HepG2 (cell line): ENCODE measurements around the gene NUP107. TPM values are rescaled to one million over a fixed set of nuclear protein-coding genes. Genes with fewer than 3 reads are reported as not detected.

Source experiments
- ATAC-seq: fragments of 200-7000 bp; cut with Tn5 transposase; 3 replicates; pipeline ENCODE4 v1.9.1; 2020; ENCODE audit warnings: mild to moderate bottlenecking, moderate library complexity
- BruUV-seq: library from RNA; stranded (reverse); fragments of 400-500 nt; replicated peaks from 2 replicates; lab custom pipeline; 2021; lab: Mats Ljungman, UMichigan
- CTCF ChIA-PET: fragments of 300-600 bp; formaldehyde crosslinking; extraction: SDS; loops from one replicate; lab custom pipeline; 2021; ENCODE audit warnings: low total read pairs, inconsistent platforms, low intra/inter-chr PET ratio; lab: Yijun Ruan, JAX
- POLR2A ChIA-PET: fragments of 350-600 bp; sonication (Branson Sonifier 250); formaldehyde crosslinking; loops from one replicate; lab custom pipeline; 2020; ENCODE audit warnings: antibody characterized with exemption, inconsistent platforms; lab: Yijun Ruan, JAX
- DNase-seq: peaks from one replicate; pipeline ENCODE4 v3.0.0-alpha.2; 2015; ENCODE audit warnings: low spot score
- FAIRE-seq: peaks from 3 replicates; lab custom pipeline; 2011; peaks lifted over from hg19 to GRCh38; lab: Jason Lieb, UNC
- H2AFZ ChIP-seq: one replicate; pipeline ENCODE4 v1.6.1; 2011; ENCODE audit warnings: low read length, inconsistent platforms
- H3K27ac ChIP-seq: fragments of 300-600 bp; 3 replicates; pipeline ENCODE4 v1.8.0; 2011; ENCODE audit warnings: mixed run types, mild to moderate bottlenecking, mixed read lengths, low read length, inconsistent platforms; ENCODE audit not compliant: insufficient read depth; ENCODE audit errors: extremely low read length
- H3K27me3 ChIP-seq, 2 experiments: fragments of 200-600 bp in 1 of 2; 2 replicates in 1 of 2; 3 replicates in 1 of 2; pipeline versions ENCODE4 v1.6.0 to v1.8.0; 2011; ENCODE audit warnings: low read length in 2 of 2, mild to moderate bottlenecking in 2 of 2, moderate library complexity in 2 of 2, inconsistent platforms in 1 of 2; ENCODE audit not compliant: insufficient read depth in 2 of 2, control insufficient read depth in 1 of 2
- H3K36me3 ChIP-seq, 2 experiments: fragments of 200-600 bp in 1 of 2; replicated peaks in 1 of 2; 2 replicates in 1 of 2; 3 replicates in 1 of 2; pipeline versions ENCODE4 v1.5.1 to v1.8.0; 2011; ENCODE audit warnings: low read length in 2 of 2, inconsistent platforms in 1 of 2; ENCODE audit not compliant: insufficient read depth in 2 of 2, control insufficient read depth in 1 of 2
- H3K4me1 ChIP-seq: 2 replicates; pipeline ENCODE4 v1.5.1; 2012; ENCODE audit warnings: low read length, inconsistent platforms; ENCODE audit not compliant: insufficient read depth
- H3K4me2 ChIP-seq: 2 replicates; pipeline ENCODE4 v1.6.0; 2011; ENCODE audit warnings: low read depth, low read length, inconsistent platforms
- H3K4me3 ChIP-seq, 3 experiments: fragments of 200-600 bp in 1 of 3; sonication (generic), shearing (Covaris generic) in 1 of 3; replicated peaks in 1 of 3; 2 replicates each; pipeline ENCODE4 v1.5.1; 2011 to 2016; ENCODE audit warnings: low read length in 3 of 3, inconsistent platforms in 2 of 3, low read depth in 2 of 3, mild to moderate bottlenecking in 2 of 3, control low read depth in 1 of 3, mixed read lengths in 1 of 3; ENCODE audit not compliant: insufficient read depth in 1 of 3
- H3K79me2 ChIP-seq: one replicate; pipeline ENCODE4 v1.6.1; 2011; ENCODE audit warnings: low read length, inconsistent platforms; ENCODE audit not compliant: insufficient read depth
- H3K9ac ChIP-seq: 2 replicates; pipeline ENCODE4 v1.6.0; 2011; ENCODE audit warnings: mild to moderate bottlenecking, low read depth, low read length, inconsistent platforms; ENCODE audit not compliant: insufficient read depth
- H3K9me3 ChIP-seq: 2 replicates; pipeline ENCODE4 v1.5.1; 2012; ENCODE audit warnings: mild to moderate bottlenecking, low read length
- H4K20me1 ChIP-seq: 2 replicates; pipeline ENCODE4 v1.6.0; 2011; ENCODE audit warnings: inconsistent platforms, mild to moderate bottlenecking, low read length, moderate library complexity; ENCODE audit not compliant: insufficient read depth
- CBX2 ChIP-seq, 2 experiments: fragments of 200-600 bp in 1 of 2; sonication (generic); formaldehyde crosslinking in 1 of 2; IDR thresholded peaks; 2 replicates each; pipeline versions ENCODE4 v1.7.0 to v1.8.1; 2018 to 2022; ENCODE audit warnings: low read depth in 2 of 2, low read length in 1 of 2, mild to moderate bottlenecking in 1 of 2, missing genetic modification reagents in 1 of 2
- JDP2 ChIP-seq: sonication (generic); formaldehyde crosslinking; IDR thresholded peaks from 2 replicates; pipeline ENCODE4 v1.8.1; 2022; ENCODE audit warnings: missing genetic modification reagents, borderline replicate concordance
- KDM1A ChIP-seq: IDR thresholded peaks from 2 replicates; pipeline ENCODE4 v1.6.1; 2016; ENCODE audit warnings: missing compliant biosample characterization
- RCOR2 ChIP-seq: IDR thresholded peaks from 2 replicates; pipeline ENCODE4 v1.6.1; 2016; ENCODE audit warnings: missing biosample characterization, missing genetic modification reagents
- RFX1 ChIP-seq: fragments of 450-650 bp; IDR thresholded peaks from 2 replicates; pipeline ENCODE4 v1.6.1; 2017
- TBL1XR1 ChIP-seq: fragments of 150-350 bp; IDR thresholded peaks from 2 replicates; pipeline ENCODE4 v1.6.1; 2014; ENCODE audit warnings: borderline replicate concordance, low read length; ENCODE audit not compliant: partially characterized antibody
- U2AF2 ChIP-seq: fragments of 200-400 bp; formaldehyde crosslinking; IDR thresholded peaks from 2 replicates; pipeline ENCODE4 v1.6.1; 2017; ENCODE audit warnings: low read depth, mild to moderate bottlenecking, low read length
- ZFP82 ChIP-seq: sonication (generic); formaldehyde crosslinking; IDR thresholded peaks from 2 replicates; pipeline ENCODE4 v1.5.1; 2020; ENCODE audit warnings: mild to moderate bottlenecking, missing genetic modification reagents, borderline replicate concordance
- ZNF260 ChIP-seq: sonication (generic); formaldehyde crosslinking; IDR thresholded peaks from 2 replicates; pipeline ENCODE4 v1.4.0; 2020; ENCODE audit warnings: missing genetic modification reagents, low read depth, mild to moderate bottlenecking, borderline replicate concordance
- ZNF367 ChIP-seq: sonication (generic); formaldehyde crosslinking; IDR thresholded peaks from 2 replicates; pipeline ENCODE4 v1.4.0; 2020; ENCODE audit warnings: missing genetic modification reagents, borderline replicate concordance
- ZNF543 ChIP-seq: sonication (generic); formaldehyde crosslinking; IDR thresholded peaks from 2 replicates; pipeline ENCODE4 v1.4.0; 2020; ENCODE audit warnings: mild to moderate bottlenecking, missing genetic modification reagents
- ZNF724P ChIP-seq: sonication (generic); formaldehyde crosslinking; IDR thresholded peaks from 2 replicates; pipeline ENCODE4 v1.8.0; 2022; ENCODE audit warnings: missing genetic modification reagents, borderline replicate concordance
- ZNF746 ChIP-seq: sonication (generic); formaldehyde crosslinking; IDR thresholded peaks from 2 replicates; pipeline ENCODE4 v1.8.0; 2022; ENCODE audit warnings: mild to moderate bottlenecking, missing genetic modification reagents
- WGBS: methylation state at CpG from one replicate; pipeline ENCODE4 v1.1.6; 2017; ENCODE audit warnings: low lambda C conversion rate; 5-methylcytosine and 5-hydroxymethylcytosine counted together
- in situ Hi-C: cut with HindIII; loops from 2 replicates; pipeline ENCODE4 v1.10.0; 2017; ENCODE audit warnings: low pct_unique_long_range_greater_than_20kb; ENCODE audit not compliant: extremely low pct_ligation_motif_present
- intact Hi-C: fragments of 100-400 bp; cut with micrococcal nuclease; formaldehyde crosslinking; loops from one replicate; pipeline ENCODE4 v1.10.0; 2022; ENCODE audit not compliant: unreplicated experiment
- polyA plus RNA-seq, 8 experiments: library from polyadenylated mRNA; depleted of rRNA in 3 of 8; stranded (reverse) in 7 of 8; unstranded in 1 of 8; fragments of >200 nt; fragmentation: Illumina TruSeq in 4 of 8; extraction: Trizol in 4 of 8; gene quantifications; 2 replicates each; pipeline versions ENCODE4 v1.2.1 to v1.2.3, GENCODE V29; 2011 to 2016; ENCODE audit warnings: low read depth in 4 of 8, missing spikeins in 1 of 8, mixed read lengths in 1 of 8; ENCODE audit not compliant: insufficient read depth in 1 of 8
- total RNA-seq, 5 experiments: library from RNA; depleted of rRNA; stranded (reverse); fragments of >200 nt; fragmentation: Illumina TruSeq; extraction: Trizol; gene quantifications; 2 replicates each; pipeline ENCODE4 v1.2.3, GENCODE V29; 2016; ENCODE audit warnings: low read depth in 1 of 5
- TF ChIP-seq, protein P1 (sequence below): sonication (generic); formaldehyde crosslinking; IDR thresholded peaks from 2 replicates; pipeline ENCODE4 v1.5.1; 2020; ENCODE audit warnings: mild to moderate bottlenecking, missing genetic modification reagents, borderline replicate concordance
- TF ChIP-seq, protein P2 (sequence below): sonication (generic); formaldehyde crosslinking; IDR thresholded peaks from 2 replicates; pipeline ENCODE4 v1.8.1; 2023; ENCODE audit warnings: missing genetic modification reagents, mild to moderate bottlenecking, borderline replicate concordance
- TF ChIP-seq, protein P3 (sequence below): sonication (generic); formaldehyde crosslinking; IDR thresholded peaks from 2 replicates; pipeline ENCODE4 v1.5.0; 2020; ENCODE audit warnings: mild to moderate bottlenecking, missing genetic modification reagents, borderline replicate concordance

NUP107 gene
- total and polyA plus RNA-seq, 2 of the 13 experiments (the other 11 are each of a cell fraction or from before 2014, with no cell fraction given), result 54.7 to 100 TPM

DNA sequence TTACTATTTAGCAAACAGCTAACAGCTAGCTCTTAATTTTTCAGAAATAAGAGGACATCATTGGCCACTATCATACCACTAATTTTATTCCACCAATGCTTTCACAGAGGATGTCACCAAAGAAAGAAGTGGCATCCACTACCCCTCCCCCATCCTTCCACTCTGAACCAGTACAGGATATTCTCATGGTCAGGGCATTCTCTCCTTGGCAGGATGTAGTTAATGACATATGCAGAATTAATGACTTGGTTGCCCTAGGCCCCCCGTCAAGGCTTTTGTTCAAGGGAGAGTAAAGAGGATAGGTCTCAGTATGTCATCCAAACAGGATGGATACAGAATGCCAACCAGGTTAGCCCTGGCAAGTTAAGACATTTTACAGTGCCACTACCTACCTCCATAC lies 18.9 kb upstream of the NUP107 start:
- no peaks in the 10 kb centered on the region for H3K79me2 ChIP-seq
- in situ Hi-C loops, result no loop called here
- no peak overlapping the region for H3K4me2 ChIP-seq
- H2AFZ ChIP-seq, result no peak overlapping the region
- ATAC-seq, result peak; percentile 34; the same call in 1 of the 3 replicates
- H3K27ac ChIP-seq, result no peak overlapping the region
- H3K9ac ChIP-seq, result no peak overlapping the region
- no peak for FAIRE-seq
- BruUV-seq, result no TSS peak
- no peaks in the 10 kb centered on the region for H3K36me3 ChIP-seq
- H3K27me3 ChIP-seq, result no peaks in the 10 kb centered on the region
- POLR2A ChIA-PET, result no interaction called here
- intact Hi-C loops, result loop anchor here (10.0 kb wide), 1 partner anchor 333 kb away; the partner anchor contains the start of gene MDM1
- no peaks in the 10 kb centered on the region for H4K20me1 ChIP-seq
- 73% methylated on average over 1 of the region's 1 CpG for WGBS
- H3K4me3 ChIP-seq, result no peak overlapping the region
- DNase-seq, result no peak
- CTCF ChIA-PET, result no interaction called here
- TF ChIP-seq ZFP82 (CRISPR knock-in tag), result no peak
- TF ChIP-seq RFX1, result no peak
- H3K4me1 ChIP-seq, result no peaks in the 10 kb centered on the region
- H3K9me3 ChIP-seq, result no peaks in the 10 kb centered on the region

DNA sequence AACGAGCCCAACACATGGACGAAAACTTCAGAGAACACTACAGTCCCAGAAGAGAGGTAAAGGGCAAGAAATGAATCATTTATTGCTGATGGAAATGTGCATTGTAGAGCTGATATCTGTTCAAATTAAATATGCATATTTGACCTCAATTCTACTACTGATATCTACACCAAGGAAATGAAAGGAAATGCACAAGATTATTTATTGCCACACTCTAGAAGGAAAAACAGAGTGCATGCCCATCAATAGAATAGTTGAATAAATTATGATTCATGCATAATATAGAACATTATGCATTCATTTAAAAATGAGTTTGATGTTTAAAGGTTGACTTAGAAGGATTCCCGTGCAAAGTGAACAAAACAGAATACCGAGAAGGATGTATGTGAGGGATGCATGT lies 15.6 kb upstream of the NUP107 start:
- Histone ChIP-seq H3K9me3 (no peaks in the 10 kb centered on the region), H4K20me1 (no peaks in the 10 kb centered on the region; the same call in 1 of the 2 replicates), H3K27ac (no peak overlapping the region), H3K36me3 (no peaks in the 10 kb centered on the region), H3K4me2 (no peak overlapping the region), H3K4me1 (peaks cover 3% of the 10 kb centered on the region), H3K9ac (no peak overlapping the region), H3K79me2 (no peaks in the 10 kb centered on the region), H3K27me3 (no peaks in the 10 kb centered on the region), H3K4me3 (no peak overlapping the region), H2AFZ (no peak overlapping the region)
- 58% methylated on average over 4 of the region's 4 CpGs for WGBS
- no peak for FAIRE-seq
- intact Hi-C loops (no loop called here), in situ Hi-C loops (no loop called here)
- POLR2A ChIA-PET, result no interaction called here
- CTCF ChIA-PET, result no interaction called here
- DNase-seq, result no peak
- TF ChIP-seq, protein P1, sequence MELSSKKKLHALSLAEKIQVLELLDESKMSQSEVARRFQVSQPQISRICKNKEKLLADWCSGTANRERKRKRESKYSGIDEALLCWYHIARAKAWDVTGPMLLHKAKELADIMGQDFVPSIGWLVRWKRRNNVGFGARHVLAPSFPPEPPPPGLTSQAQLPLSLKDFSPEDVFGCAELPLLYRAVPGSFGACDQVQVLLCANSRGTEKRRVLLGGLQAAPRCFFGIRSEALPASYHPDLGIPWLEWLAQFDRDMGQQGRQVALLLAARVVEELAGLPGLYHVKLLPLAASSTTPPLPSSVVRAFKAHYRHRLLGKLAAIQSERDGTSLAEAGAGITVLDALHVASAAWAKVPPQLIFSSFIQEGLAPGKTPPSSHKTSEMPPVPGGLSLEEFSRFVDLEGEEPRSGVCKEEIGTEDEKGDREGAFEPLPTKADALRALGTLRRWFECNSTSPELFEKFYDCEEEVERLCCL (CRISPR knock-in tag), result no peak
- TF ChIP-seq ZNF367 (no peak), KDM1A (CRISPR knock-in tag) (no peak), JDP2 (CRISPR knock-in tag) (no peak), TBL1XR1 (no peak), ZNF724P (no peak), ZNF543 (CRISPR knock-in tag) (no peak), U2AF2 (no peak), ZNF260 (CRISPR knock-in tag) (no peak), ZNF746 (CRISPR knock-in tag) (no peak), CBX2 (IDR thresholded peaks at IDR 0.05; ENCODE audit: low read depth, low read length) (no peak), CBX2 (CRISPR knock-in tag; IDR thresholded peaks at IDR 0.05; ENCODE audit: low read depth) (no peak), RCOR2 (CRISPR knock-in tag) (no peak)
- TF ChIP-seq, protein P2, sequence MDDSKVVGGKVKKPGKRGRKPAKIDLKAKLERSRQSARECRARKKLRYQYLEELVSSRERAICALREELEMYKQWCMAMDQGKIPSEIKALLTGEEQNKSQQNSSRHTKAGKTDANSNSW, result no peak
- TF ChIP-seq, protein P3, sequence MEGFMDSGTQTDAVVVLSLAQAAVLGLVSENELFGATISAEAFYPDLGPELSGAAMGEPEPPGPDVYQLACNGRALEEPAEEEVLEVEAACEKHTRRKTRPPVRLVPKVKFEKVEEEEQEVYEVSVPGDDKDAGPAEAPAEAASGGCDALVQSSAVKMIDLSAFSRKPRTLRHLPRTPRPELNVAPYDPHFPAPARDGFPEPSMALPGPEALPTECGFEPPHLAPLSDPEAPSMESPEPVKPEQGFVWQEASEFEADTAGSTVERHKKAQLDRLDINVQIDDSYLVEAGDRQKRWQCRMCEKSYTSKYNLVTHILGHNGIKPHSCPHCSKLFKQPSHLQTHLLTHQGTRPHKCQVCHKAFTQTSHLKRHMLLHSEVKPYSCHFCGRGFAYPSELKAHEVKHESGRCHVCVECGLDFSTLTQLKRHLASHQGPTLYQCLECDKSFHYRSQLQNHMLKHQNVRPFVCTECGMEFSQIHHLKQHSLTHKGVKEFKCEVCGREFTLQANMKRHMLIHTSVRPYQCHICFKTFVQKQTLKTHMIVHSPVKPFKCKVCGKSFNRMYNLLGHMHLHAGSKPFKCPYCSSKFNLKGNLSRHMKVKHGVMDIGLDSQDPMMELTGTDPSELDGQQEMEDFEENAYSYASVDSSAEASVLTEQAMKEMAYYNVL (CRISPR knock-in tag), result no peak
- BruUV-seq, result no TSS peak
- ATAC-seq, result no peak
